Activated CD8-positive, alpha-beta memory T cell treated with anti-CD3 and anti-CD28 coated beads for 36 hours (primary cell): Measurements from ENCODE around the gene CAMK1D. TPM values are rescaled to one million over a fixed set of nuclear protein-coding genes. Genes with fewer than 3 reads are reported as not detected.
"Not testable (repeated sequence)": the region's sequence is repeated elsewhere in the genome, so short reads cannot be mapped to it uniquely, and the experiment has no call there.

ENCODE experiments used
- CTCF ChIA-PET: fragments of 350-600 bp; sonication (Branson Sonifier 250); formaldehyde crosslinking; loops from one replicate; lab custom pipeline; 2021; ENCODE audit warnings: antibody characterized with exemption; lab: Charles Lee
- POLR2A ChIA-PET: fragments of 350-600 bp; sonication (Branson Sonifier 250); formaldehyde crosslinking; loops from one replicate; lab custom pipeline; 2021; ENCODE audit warnings: antibody characterized with exemption; lab: Charles Lee
- total RNA-seq, 2 experiments: library from RNA; stranded (reverse); gene quantifications; one replicate each; pipeline ENCODE4 v1.2.3, GENCODE V29; 2021

CAMK1D gene
- total RNA-seq, 2 experiments from 2014 or later: 8.7 to 11.4 TPM

- CTCF ChIA-PET: interaction anchor here (1.0 to 1.4 kb wide), 3 partner anchors 8 to 201 kb away, joined by 3 to 7 read pairs (median 3); no protein-coding TSS in a partner anchor
- POLR2A ChIA-PET: no interaction called here
These were observed 351.2 kb downstream of the CAMK1D start for GRCh38 chr10:12700557-12700874.

- ChIA-PET CTCF (interaction anchor here (1.0 kb wide), 1 partner anchor 9 kb away, joined by 3 read pairs; no protein-coding TSS in a partner anchor), POLR2A (no interaction called here)
These were observed 352.3 kb downstream of the CAMK1D start for GRCh38 chr10:12701696-12702095.

GRCh38 chr10:12702215-12702770 lies 352.9 kb downstream of the CAMK1D start:
- CTCF ChIA-PET: interaction anchor here (1.2 to 1.6 kb wide), 2 partner anchors 10 to 45 kb away, joined by 3 to 4 read pairs; no protein-coding TSS in a partner anchor
- POLR2A ChIA-PET: no interaction called here

- POLR2A ChIA-PET: no interaction called here
These were observed 353.8 kb downstream of the CAMK1D start for GRCh38 chr10:12703126-12703525.

GRCh38 chr10:12703813-12704212 lies 354.5 kb downstream of the CAMK1D start:
- ChIA-PET CTCF (interaction anchor here (0.7 to 1.6 kb wide), 3 partner anchors 47 to 106 kb away, joined by 4 to 5 read pairs (median 4); no protein-coding TSS in a partner anchor), POLR2A (interaction anchor here (0.7 kb wide), 1 partner anchor 458 kb away, joined by 5 read pairs; no protein-coding TSS in a partner anchor)

More at GRCh38 chr10:12703126-12703525, 353.8 kb downstream of the CAMK1D start:
- CTCF ChIA-PET: interaction anchor here (0.7 to 1.6 kb wide), 3 partner anchors 9 to 72 kb away, joined by 3 to 5 read pairs (median 4); no protein-coding TSS in a partner anchor

- ChIA-PET POLR2A (no interaction called here), CTCF (interaction anchor here (1.1 kb wide), 1 partner anchor 106 kb away, joined by 4 read pairs; no protein-coding TSS in a partner anchor)
These were observed 355.1 kb downstream of the CAMK1D start for GRCh38 chr10:12704488-12704887.

- CTCF ChIA-PET: no interaction called here
These were observed 356.6 kb downstream of the CAMK1D start for GRCh38 chr10:12705943-12706342.

GRCh38 chr10:12707461-12708185 lies 358.3 kb downstream of the CAMK1D start:
- CTCF ChIA-PET: interaction anchor here (0.6 to 2.2 kb wide), 9 partner anchors 7 to 492 kb away, joined by 3 to 11 read pairs (median 4); no protein-coding TSS in a partner anchor

More at GRCh38 chr10:12705943-12706342, 356.6 kb downstream of the CAMK1D start:
- POLR2A ChIA-PET: no interaction called here

GRCh38 chr10:12709000-12709401 lies 359.7 kb downstream of the CAMK1D start:
- CTCF ChIA-PET: interaction anchor here (0.8 to 2.2 kb wide), 4 partner anchors 9 to 73 kb away, joined by 3 to 7 read pairs (median 4); no protein-coding TSS in a partner anchor
- POLR2A ChIA-PET: no interaction called here

More at GRCh38 chr10:12707461-12708185, 358.3 kb downstream of the CAMK1D start:
- POLR2A ChIA-PET: interaction anchor here (0.6 kb wide), 2 partner anchors 10 to 18 kb away, joined by 3 to 5 read pairs; no protein-coding TSS in a partner anchor

GRCh38 chr10:12709521-12709963 lies 360.2 kb downstream of the CAMK1D start:
- POLR2A ChIA-PET: no interaction called here
- CTCF ChIA-PET: interaction anchor here (0.8 to 2.2 kb wide), 3 partner anchors 9 to 73 kb away, joined by 3 to 7 read pairs (median 3); no protein-coding TSS in a partner anchor

- ChIA-PET CTCF (interaction anchor here (1.0 to 2.2 kb wide), 4 partner anchors 9 to 447 kb away, joined by 3 to 7 read pairs (median 4); no protein-coding TSS in a partner anchor), POLR2A (no interaction called here)
These were observed 360.8 kb downstream of the CAMK1D start for GRCh38 chr10:12710157-12710556.

- POLR2A ChIA-PET: interaction anchor here (0.7 kb wide), 1 partner anchor 11 kb away, joined by 3 read pairs; no protein-coding TSS in a partner anchor
- CTCF ChIA-PET: interaction anchor here (0.8 to 1.8 kb wide), 8 partner anchors 10 to 602 kb away, joined by 3 to 4 read pairs (median 4); no protein-coding TSS in a partner anchor
These were observed 361.4 kb downstream of the CAMK1D start for GRCh38 chr10:12710594-12711349.

- ChIA-PET POLR2A (interaction anchor here (0.6 to 0.7 kb wide), 2 partner anchors 12 to 292 kb away, joined by 3 to 5 read pairs; no protein-coding TSS in a partner anchor), CTCF (interaction anchor here (0.8 to 1.8 kb wide), 9 partner anchors 9 to 601 kb away, joined by 3 to 4 read pairs (median 3); no protein-coding TSS in a partner anchor)
These were observed 362.0 kb downstream of the CAMK1D start for GRCh38 chr10:12711350-12711708.

GRCh38 chr10:12712293-12712983 lies 363.1 kb downstream of the CAMK1D start:
- POLR2A ChIA-PET: no interaction called here
- CTCF ChIA-PET: interaction anchor here (0.8 to 1.3 kb wide), 3 partner anchors 10 to 498 kb away, joined by 3 to 4 read pairs (median 4); no protein-coding TSS in a partner anchor

- CTCF ChIA-PET, POLR2A ChIA-PET: not testable (repeated sequence)
These were observed 363.6 kb downstream of the CAMK1D start for GRCh38 chr10:12712984-12713316.

- ChIA-PET POLR2A (no interaction called here), CTCF (no interaction called here)
These were observed 366.7 kb downstream of the CAMK1D start for GRCh38 chr10:12716042-12716441.

GRCh38 chr10:12717981-12718707 lies 368.8 kb downstream of the CAMK1D start:
- CTCF ChIA-PET: interaction anchor here (0.7 to 1.4 kb wide), 2 partner anchors 63 to 404 kb away, joined by 4 to 5 read pairs; no protein-coding TSS in a partner anchor
- POLR2A ChIA-PET: interaction anchor here (0.7 kb wide), 1 partner anchor 11 kb away, joined by 5 read pairs; no protein-coding TSS in a partner anchor
